HG03520 (cell line): Measurements from ENCODE around the gene TMOD2.
"Not testable (repeated sequence)": the region's sequence is repeated elsewhere in the genome, so short reads cannot be mapped to it uniquely, and the experiment has no call there.

Experiments
- ATAC-seq: cut with Tn5 transposase; IDR thresholded peaks from one replicate; pipeline ENCODE4 v1.9.1; 2021; ENCODE audit warnings: mild to moderate bottlenecking, moderate library complexity; ENCODE audit not compliant: unreplicated experiment

TMOD2 gene

DNA sequence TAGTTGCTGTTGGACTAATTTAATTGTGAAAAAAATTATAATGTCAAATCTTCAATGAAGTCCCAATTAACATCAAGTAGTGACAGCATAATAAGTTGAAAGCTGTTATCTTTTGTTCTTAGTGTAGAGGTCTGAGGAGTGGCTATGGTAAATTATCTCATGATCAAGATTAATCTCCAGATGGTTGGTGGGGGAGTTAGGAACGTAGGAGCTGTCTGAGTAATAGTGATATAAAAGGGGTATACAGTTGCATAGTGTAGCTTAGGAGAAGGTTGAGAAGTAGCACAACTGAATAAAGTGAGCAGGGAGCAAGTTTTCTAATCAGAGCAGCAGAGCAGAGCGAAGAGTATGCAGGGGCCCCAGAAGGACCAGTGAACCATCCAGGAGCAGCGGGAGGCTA, 19.5 kb downstream of the TMOD2 start:
- ATAC-seq, result no peak

DNA sequence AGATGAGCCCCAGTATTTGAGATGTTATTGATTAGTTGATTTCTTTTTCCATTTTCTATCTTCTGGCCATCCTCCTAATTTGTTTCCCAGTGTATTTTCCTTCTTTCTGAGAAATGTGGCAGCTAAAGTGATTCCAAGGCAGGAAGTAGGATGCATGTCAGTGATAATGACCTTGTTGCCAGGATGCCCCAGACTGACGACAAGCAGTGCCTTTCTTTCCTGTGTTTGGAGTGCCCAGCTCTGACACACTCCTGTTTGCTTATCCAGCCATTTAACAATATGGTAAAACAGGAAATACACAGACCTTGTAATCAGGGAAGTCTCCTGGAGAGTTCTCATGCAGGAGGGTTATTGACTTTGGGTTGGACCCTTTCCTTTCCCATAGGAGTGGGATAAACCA, 20.4 kb downstream of the TMOD2 start:
- ATAC-seq, result no peak

DNA sequence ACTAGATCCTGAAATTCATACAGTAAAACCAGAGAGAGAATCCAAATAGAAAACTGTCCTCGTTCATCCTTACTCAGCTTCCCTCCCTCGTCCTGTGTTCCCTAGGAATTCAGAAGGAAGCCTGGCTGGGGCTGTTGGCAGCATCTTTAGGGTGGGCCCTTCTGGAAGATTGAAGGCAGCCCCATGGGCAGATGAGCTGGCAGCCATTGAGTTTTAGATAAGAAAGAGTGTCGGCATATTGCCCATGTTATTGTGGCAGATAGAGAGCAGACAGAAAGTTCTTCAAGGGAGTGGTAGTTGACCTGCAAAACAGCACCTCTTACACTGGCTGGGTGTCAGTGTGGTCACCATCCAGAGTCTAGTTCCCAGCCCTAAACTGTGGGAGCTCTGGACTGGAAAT, 23.5 kb downstream of the TMOD2 start:
- no peak for ATAC-seq

DNA sequence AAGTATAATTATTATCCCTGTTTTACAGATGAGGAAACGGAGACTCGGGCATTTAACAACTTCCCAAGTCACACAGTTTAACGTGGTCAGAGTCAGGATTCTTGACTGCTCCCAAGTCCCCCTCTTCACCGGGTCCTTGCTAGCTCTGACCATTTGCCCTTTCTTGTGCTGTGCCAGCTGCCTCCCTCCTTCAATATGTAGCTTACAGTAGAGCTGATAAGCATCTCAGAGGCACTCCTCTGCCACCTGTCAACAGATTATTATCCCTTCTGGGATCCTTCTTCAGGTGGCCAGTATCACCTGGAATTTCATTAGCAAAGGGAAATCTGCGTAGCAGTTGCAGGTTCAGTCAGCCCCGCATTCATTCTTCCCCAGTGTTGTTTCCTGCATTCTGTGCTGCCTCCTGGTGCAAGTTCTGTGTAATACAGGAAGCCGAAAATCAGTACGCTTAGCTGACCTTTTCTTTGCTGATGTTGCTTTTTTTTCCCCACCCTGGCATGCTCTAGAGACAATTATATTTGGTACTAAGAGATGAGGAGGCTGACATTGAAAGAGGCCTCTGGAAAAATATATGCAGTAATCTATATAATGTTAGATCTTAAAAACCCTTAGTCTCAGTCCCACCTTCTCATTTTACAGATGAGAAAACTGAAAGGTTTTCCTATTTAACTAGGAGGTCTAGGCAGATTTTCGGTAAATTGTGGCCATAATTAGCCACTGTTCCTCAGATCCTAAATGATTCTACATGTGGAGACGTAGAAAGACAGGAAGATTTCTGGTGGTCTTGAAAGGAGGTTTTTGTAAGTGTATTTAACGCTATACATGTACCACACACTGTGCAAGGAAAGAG, 24.8 kb downstream of the TMOD2 start:
- no peak for ATAC-seq

DNA sequence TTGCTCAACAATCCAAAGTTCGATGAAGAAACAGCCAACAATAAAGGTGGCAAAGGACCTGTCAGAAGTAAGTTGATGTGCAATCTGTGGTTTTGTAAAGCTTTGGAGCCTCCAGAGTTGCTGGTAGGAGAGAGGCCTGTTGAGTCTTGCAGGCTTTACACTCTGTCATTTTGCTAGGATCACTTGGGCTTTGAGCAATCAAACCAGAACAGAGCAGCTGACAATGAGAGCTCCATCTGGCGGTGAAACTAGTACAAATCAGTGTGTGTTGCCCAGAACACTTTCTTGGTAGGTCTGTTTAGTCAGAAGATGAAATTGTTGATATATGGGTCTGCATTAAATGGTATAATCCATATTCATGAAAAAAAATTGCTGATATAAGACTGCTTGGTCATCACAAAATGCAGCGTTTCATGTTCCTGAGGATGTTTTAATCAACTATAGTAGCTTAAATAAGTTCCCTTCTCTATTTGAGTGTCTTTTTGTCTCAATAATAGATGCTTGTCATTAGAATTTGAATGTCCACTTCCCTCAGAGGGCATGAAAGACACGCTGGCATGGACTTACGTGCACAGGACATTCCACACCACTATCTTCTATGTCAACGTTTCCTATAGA, 25.7 kb downstream of the TMOD2 start:
- ATAC-seq, result no peak

DNA sequence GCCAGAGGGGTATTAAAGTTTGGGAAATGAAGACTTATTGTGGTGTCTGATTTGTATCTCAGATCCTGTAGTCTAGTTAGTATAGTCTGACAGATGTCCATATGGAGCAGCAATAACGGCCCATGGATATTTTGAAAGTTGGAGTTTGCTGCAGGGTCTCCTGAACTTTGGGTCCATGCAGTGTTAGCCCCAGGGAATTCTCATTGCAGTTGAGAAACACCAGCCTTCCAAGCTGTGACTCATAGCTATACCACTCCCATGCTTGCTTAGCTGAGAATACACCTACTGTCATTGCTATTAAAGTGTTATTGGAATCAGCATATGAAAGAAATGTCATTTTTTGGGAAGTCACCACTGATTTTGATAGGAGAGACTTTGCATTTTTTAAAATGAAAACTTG, 29.2 kb downstream of the TMOD2 start:
- ATAC-seq, result no peak

DNA sequence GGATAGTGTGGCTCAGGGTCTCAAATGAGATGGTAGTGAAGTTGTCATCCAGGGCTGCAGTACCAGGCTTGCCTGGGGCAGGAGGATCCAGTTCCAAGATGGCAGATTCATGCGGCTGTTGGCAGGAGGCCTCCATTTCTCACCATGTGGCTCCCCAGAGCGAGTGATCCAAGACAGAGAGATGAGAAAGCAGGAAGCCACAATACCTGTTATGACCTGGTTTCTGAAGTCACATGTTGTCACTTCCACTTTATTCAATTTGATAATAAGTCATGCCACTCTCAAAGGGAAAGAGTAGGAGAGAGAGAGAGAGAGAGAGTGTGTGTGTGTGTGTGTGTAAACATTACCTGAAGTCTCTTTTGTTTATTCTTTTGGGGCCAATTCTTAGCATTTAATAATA, 30.1 kb downstream of the TMOD2 start:
- no peak for ATAC-seq

DNA sequence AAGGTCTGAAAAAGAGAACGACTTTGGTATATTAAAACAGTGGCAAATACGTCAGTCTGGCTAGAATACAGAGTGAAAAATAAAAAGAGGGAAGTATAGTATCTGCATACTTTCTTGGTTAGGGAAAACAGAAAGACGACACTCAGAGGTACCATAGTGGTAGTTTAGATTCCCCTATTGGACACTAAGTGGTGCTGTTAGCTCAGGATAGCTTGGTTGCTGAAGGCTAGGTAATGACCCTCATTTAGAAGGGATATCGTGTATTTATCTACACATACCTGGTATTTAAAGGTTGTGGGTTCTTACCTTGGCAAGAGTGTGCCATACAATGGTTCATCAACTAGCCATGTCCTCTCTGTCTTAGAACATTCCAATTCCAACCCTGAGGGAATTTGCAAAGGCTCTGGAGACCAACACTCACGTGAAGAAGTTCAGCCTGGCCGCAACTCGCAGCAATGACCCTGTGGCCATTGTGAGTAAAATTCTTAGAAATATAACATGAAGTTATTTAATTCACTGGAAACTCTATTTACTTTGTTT, 31.0 kb downstream of the TMOD2 start:
- ATAC-seq, result no peak

DNA sequence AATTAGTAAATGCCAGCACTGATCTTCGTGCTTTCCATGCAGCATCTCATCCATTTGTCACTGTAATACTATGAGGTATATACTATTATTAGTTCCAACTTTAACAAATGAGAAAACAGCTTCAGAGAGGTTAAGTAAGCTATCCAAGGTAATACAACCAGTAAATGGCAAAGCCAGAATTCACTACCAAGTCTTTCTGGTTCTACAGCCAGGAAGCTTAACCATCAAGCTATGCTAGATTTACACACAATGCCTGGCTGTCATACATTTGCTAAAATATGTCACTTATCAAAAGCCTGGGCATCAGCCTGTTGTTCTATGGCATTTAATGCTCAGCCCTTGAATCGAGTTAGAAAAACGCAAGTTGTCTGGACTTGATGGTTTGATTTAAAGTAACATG, 32.6 kb downstream of the TMOD2 start:
- no peak for ATAC-seq

DNA sequence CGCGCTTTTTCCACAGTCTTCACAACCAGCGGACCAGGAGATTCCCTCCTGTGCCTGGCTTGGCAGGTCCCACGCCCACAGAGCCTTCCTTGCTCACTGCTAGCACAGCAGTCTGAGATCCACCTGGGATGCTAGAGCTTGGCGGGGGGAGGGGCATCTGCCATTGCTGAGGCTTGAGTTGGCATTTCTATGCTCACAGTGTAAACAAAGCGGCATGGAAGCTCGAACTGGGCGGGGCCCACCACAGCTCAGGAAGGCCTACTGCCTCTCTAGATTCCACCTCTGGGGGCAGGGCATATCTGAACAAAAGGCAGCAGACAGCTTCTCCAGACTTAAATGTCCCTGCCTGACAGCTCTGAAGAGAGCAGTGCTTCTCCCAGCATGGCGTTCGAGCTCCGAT, 35.7 kb downstream of the TMOD2 start:
- ATAC-seq, result not testable (repeated sequence)

DNA sequence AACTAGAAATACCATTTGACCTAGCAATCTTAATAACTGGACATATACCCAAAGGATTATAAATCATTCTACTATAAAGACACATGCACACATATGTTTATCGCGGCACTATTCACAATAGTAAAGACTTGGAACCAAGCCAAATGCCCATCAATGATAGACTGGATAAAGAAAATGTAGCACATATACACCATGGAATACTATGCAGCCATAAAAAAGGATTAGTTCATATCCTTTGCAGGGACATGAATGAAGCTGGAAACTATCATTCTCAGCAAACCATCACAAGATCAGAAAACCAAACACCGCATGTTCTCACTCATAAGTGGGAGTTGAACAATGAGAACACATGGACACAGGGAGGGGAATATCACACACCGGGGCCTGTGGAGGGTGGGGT, 41.1 kb downstream of the TMOD2 start:
- ATAC-seq, result not testable (repeated sequence)

DNA sequence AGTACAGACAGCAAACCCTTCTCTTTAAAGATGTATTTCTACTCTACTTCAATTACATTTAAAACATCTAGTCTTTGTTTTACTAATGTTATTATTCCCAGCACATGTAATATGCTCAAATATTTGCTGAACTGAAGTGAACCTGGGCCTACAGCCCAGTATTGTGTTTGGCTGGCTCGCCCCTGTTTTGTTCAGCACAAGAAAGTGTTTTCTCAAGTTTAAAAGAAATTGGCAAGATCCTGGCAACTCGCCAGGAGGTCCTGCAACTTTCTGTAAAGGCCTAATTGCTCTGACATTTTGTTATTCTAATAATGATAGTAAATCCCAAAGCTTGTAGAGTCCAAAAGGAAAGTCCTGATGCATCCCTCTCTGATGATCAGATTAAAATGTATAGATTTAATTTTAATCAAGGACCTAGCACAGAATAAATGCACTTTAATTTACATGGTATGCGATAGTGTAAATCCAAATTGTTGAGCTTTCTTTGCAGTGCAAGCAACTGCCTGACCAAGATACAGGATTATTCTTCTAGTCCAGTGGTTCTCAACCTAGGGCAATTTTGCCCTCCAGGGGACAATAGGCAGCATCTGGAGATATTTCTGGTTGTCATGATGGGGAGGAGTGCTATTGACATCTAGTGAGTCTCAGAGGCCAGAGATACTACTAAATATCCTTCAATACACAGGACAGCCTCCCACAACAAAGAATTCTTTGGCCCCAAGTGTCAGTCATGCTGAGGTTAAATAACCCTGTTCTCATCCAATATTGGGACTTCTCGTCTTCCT, 42.3 kb downstream of the TMOD2 start:
- ATAC-seq, result no peak

DNA sequence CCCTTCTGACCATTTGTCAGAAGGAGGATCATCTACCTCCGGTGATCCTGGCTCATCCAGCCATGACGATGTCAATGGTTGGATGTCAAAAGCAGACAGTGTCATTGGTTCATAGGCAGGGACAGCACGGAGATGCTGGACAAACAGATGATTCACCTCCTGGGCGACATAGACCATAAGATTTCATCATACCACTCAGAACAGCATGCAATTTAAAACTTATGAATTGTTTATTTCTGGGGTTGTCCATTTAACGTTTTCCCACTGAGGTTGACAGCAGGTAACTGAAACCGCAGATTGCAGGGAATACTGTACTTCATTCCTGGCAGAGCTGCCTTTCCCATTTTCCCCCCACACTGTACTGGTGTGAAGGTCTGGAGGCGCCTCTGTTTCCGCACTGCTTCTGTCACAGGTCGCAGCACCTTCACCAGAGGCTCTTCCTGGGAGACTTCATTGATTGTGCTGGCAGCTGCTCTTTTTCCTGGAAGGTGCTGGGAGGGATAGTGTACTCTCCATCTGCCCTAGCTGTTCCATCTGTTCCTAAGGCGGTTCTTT, 45.5 kb downstream of the TMOD2 start:
- ATAC-seq, result no peak

DNA sequence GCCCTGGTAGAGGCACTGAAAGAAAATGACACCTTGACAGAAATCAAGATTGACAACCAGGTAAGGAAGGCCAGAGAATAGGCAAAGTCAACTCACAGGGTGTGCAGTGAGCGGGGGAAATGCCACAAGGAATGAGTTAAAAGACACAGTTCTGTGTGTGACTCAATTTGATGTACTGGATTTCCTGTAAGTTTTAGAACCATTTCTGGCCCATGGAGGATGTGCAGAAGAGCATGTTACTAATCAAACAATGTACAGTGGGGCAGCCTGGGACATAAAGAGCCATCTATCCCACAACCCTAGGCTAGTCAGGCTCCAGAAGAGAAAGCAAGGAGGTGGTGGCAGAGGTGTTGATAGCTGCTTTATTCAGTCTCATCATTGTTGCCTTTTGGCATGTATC, 46.9 kb downstream of the TMOD2 start:
- no peak for ATAC-seq

DNA sequence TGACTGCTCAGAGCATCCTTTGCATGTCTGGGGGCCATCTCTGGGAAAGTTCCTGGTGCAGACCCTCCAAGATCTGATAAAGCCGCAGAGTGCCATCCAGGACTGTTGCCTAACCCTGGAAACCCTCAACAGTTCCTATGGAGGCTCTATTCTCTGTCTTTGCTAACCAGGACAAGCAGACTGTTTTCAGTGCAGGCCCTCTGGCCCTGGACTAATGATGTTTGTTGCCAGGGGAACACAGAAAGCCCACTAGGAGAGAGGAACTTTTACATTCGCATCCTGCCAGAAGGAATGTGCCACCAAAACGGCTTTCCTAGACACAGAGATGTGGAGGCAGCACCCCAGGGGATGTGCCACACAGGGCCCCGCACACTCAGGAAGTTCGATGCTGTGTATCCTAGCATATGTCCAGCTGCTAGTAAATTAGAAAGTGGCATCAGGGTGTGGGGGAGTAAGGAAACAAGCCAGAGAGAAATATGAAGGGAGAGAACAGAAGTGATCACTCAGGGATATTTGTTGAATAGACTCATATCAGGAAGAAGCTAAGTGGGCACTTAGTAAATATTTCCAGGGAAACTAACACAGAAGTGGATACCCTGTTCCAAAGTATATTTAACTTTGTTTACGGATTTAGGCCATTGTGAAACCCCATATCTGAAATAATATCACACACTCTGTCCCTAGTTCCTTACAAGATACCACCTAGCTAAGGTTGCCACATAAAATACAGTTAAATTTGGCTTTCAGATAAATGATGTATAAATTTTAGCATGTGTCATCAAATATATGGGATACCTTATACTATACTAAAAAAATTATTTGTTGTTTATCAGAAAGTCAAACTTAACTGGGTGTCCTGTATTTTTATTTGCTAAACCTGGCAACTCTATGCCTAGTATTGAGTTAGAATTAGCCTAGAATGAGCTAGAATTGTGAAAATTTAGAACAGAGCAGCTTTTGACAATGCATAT, 48.2 kb downstream of the TMOD2 start:
- ATAC-seq, result no peak

DNA sequence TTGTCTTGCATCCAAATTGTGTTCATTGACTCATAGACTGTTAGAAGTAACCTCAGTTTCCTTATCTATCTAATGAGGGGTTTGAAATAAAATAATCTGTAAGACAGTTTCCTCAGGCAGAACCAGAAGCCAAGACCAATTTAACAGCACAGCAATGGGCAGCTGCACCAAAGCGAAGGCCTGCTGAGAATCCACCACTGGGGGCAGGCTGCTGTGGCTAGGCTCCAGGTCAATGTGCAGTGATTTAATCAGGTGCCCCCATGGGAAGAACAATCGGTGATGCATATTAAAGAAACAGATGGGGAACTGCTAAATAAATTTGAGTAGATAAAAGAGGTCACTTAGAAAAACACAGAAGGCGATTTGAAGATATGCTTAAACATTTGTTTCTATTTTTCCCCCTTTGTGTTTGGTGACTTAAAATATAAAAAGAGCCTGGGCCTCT, 50.0 kb downstream of the TMOD2 start:
- ATAC-seq, result no peak

DNA sequence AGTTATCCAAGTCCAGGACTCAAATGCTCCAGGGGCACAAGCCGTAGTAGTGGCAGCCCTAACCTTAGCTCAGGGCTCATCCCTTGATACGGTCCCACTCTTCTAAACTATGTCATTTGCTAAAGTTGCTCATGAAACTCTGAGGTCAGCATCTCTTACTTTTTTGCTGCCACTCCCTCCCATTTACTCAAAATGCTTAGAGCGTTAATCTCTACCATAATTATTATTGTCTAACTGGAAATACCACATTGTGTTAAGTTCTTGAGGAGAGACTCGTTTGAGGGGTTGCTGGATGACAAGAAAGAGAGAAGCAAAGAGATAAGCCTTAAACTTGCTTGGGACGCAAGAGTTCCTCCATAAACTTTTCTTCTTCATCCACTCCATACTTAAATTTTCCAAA, 51.2 kb downstream of the TMOD2 start:
- ATAC-seq, result no peak

DNA sequence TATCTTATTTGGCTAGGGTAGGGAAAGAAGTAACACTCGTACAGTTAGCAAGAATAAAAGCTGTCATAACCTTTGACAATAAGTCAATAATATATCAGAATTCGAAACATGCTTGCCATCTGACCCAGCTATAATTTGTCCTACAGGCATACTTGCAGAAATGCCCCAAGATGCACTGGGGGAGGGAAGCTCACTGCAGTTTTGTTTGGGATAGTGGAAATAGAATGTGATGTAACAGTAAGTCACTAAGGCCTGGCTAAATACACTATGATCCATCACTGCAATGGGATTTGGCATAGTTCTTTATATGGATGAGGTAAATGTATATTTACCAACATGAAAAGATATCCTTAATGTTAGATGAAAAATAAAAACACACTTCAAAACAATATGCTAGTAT, 52.6 kb downstream of the TMOD2 start:
- no peak for ATAC-seq

DNA sequence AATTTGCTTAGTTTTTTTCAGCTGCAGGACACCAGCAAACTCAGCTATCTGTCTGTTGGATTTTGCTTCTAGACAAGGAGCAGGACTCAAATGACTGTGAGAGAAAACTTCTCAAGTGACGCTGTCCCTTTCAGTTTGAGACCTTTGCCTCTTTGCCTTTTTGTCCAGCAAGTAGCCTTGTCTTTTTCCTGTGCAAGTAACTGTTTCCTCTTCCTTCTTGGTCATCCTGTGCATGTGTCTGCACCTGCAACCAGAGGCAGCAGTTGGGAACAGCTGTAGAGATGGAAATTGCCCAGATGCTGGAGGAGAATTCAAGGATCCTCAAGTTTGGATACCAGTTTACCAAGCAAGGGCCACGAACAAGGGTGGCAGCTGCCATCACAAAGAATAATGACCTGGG, 54.7 kb downstream of the TMOD2 start:
- ATAC-seq, result no peak

DNA sequence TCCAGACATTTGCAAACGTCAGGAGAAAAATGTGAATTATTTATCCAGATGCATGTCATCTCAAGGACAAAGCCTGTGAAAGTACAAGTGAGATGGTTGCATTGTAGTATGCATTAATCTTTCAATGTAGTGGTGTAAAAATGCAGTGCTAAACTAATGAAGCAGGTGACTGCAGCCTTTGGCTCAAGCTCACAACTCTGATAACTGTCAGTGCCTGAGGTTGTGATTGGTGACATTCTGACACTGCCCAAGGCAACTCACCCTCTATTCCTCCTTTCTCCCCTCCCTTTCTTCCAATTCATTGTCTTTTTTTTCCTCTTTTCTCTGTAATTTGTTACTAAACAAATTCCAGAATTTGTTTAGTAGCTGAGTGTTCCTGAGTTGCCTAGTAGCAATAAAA, 58.1 kb downstream of the TMOD2 start:
- ATAC-seq, result no peak
